ENCODE results near the gene PKNOX2.

The PKNOX2 gene

DNA sequence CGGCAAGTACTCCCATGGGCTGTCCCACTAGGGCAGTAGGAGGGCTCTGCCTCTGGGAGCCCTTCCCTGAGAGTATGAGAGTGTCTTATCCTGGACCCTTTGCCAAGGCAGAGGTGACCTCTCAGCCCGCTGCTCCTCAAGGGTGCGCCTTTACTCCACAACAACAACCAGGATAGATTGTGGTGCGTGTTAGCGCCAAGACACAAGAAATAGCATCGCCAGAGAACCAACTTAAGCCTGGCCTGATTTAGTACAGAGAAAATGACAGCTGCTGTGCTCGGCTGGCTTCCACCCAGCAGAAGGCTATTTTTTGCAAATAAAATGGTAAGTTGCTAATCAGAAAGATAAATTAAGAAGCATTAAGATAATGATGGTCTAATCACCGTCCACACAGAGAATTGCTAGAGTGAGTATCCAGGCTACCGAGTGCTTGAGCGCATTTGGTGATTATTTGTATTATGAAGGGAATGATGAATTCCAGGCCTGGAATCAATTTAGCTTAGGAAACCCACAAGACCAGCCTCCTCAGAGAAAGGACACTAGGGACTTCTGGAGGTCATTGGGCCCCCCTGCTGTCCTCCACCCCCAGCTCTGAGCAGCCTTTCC lies 119.8 kb downstream of the PKNOX2 start:
- no peak for DNase-seq (ENCODE audit: low spot score)

DNA sequence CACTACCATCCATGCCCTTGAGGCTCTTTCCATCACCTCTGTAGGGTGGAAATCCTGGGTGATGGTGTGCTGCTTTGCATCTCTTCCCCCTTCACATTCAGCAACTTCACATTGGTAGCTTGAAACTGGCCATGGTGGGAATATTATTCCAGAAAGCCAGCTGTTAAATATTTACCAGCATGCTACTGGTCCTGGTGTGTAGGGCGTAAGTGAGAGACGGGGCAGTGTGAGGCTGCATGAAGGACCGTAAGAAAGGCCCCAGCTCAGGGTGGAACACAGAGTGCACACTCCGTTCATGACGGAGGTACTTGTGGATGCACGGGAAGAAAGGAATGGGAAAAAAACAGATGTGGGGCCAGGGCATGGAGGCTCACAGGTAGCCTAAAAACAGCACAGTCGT lies 121.3 kb downstream of the PKNOX2 start:
- DNase-seq (ENCODE audit: low spot score), result no peak

- DNase-seq (ENCODE audit: low spot score), result no peak
These were observed 121.9 kb downstream of the PKNOX2 start for GRCh38 chr11:125286486-125286885.

- DNase-seq (ENCODE audit: low spot score), result no peak
These were observed 123.1 kb downstream of the PKNOX2 start for GRCh38 chr11:125287491-125288210.

DNA sequence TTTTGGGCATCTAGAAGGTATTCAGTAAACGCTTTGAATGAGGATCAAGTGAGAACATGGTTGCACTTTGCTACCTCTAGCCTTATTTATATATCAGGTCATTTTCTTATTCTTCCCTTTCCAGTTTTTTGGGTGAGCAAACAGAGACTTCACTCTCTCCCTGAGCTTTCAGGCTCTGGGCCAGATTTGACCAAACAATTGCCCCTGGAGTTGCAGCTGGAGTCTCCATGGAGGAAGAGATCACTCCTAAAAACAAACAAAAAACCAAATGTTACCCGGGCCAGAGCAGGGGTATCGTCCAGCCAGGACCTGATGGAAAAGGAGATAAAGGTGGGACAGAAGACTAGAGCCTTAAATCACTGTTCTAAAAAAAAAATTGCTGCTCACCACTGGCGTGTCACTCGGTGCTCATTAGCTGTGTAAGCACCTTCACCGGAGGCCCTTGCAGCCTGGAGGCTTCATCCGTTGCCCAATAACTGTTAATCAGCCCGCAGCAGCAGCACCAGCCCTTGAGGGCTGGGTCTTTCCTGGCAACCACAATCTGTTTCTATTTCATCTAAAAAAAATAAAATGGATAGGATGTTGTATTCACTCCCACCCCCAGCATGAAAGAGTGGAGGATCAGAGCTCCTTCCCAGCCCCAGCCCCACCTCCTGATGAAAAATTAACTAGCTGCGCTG lies 125.0 kb downstream of the PKNOX2 start:
- DNase-seq (ENCODE audit: low spot score), result no peak

DNA sequence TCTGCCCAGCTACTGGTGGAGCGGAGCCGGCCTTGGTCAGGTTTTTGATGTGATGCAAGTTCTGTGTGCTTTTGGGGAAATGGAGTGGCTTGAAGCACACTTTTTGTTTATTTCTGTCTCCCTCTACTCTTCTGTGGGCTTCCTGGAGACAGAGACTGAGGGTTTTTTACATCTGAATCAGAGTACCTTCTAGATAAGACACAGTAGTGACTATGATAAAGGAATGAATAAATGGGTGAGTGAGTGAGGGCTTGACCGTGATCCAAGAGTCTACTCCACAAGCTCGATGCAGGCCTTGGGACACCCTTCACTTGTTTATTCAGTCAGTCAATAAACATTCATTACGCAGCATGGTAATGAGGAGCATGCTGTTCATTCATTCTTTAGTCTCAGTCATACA lies 125.7 kb downstream of the PKNOX2 start:
- DNase-seq (ENCODE audit: low spot score), result no peak

GRCh38 chr11:125292100-125292499 lies 127.5 kb downstream of the PKNOX2 start:
- DNase-seq (ENCODE audit: low spot score), result no peak

DNA sequence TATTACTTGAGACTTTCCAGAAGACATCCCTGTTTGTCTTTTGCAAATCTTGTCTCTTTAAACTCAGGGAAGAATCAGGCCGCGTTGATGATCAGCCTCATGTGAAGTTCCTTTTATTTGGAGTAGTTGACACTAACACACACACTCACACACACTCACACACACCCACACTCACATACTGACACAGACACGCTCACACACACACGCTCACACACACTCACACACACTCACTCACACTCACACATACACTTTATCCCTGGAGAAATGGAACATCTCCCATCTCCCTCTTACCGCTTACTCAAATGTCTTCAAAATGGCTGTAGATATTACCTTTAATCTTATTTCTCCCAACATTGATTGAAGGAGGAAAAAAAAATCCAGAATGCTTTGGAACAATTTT lies 129.0 kb downstream of the PKNOX2 start:
- DNase-seq (ENCODE audit: low spot score), result no peak

GRCh38 chr11:125295931-125296330 lies 131.4 kb downstream of the PKNOX2 start:
- DNase-seq (ENCODE audit: low spot score), result no peak

DNA sequence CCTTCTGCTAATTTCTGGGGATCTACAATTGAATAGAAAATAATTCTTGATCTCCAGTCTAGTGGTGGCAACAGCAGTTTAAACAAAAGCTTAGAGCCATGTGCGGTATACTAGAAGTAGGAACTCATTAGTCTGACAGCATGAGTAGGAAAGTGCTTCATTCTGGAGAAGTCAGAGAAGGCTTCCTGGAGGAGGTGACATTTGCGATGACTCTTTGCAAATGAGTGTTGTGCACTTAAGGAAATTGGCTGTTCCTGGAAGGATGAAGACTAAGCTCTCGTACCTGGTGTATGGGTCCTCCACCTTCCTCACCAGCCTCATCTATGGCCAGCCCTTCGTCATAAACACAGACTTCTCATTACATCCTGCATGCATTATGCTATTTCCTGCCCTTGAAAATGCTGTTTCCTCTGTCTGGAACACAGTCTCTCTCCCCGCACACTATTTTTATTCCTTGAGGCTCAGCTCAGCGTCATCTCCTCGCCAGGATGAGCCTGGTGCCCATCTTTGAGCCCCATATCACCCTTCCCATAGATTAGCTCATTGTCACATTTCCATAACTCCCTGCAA lies 132.9 kb downstream of the PKNOX2 start:
- no peak for DNase-seq (ENCODE audit: low spot score)

DNA sequence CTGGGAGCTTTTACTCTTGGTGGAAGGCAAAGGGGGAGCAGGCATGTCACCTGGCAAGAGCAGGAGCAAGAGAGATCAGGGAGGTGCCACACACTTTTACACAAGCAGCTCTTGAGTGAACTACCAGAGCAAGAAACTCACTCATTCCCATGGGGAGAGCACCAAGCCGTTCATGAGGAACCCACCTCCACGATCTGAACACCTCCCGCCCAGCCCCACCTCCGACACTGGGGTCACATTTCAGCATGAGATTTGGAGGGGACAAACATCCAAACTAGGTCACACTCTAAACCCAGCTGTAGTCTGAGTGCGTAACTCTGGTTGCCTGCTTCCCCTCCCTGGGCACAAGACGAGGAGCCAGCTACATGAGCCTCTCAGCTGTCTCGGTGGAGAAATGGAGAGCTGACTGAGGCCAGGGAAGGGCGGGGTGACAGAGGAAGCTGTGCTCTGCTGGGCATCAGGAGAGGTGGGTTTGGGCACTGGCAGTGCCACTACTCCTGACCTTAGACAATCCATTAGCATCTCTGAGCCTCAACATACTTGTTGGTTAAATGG lies 134.6 kb downstream of the PKNOX2 start:
- DNase-seq (ENCODE audit: low spot score), result no peak

- no peak for DNase-seq (ENCODE audit: low spot score)
These were observed 135.3 kb downstream of the PKNOX2 start for GRCh38 chr11:125299821-125300220.

GRCh38 chr11:125300791-125301218 lies 136.3 kb downstream of the PKNOX2 start:
- DNase-seq (ENCODE audit: low spot score), result no peak

- DNase-seq (ENCODE audit: low spot score), result no peak
These were observed 136.8 kb downstream of the PKNOX2 start for GRCh38 chr11:125301346-125301745.

DNA sequence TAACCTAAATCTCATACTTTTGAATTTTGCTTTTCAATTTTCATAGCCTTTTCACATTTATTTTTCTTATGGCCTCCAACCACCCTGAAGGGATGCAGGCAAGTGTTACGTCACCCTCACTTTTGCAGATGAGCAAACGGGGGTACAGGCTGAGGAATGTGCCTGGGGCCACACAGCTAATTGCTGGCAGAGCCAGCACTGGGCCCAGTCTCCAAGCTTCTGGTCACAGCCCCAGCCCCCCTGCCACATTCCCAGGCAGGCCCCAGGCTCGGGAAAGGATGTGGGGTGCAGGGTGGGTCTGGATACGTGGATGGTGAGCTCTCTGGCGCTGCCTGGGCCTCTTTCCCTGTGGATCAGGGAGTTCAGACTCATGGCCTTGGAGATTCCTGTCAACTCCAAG lies 138.6 kb downstream of the PKNOX2 start:
- no peak for DNase-seq (ENCODE audit: low spot score)

GRCh38 chr11:125303694-125304093 lies 139.1 kb downstream of the PKNOX2 start:
- DNase-seq (ENCODE audit: low spot score), result no peak

DNA sequence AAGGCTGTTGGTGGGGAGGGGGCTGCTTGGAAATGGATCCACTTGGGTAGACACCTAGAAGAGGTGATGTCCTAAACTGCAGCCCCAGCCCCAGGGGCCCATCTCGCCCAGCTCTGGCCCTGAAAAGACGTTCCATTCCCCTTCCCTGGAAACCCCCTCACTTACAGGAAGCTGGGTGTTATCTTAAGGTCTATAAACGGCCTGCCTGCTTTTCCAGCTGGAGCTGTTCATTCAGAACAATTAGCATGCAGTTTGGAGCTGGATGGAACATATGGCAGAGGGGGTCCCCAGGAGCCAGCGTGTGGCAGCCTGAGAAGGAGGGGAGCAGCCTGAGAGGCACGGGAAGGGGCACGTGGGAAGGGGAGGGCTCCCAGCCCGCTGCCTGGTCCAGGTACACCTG lies 139.6 kb downstream of the PKNOX2 start:
- no peak for DNase-seq (ENCODE audit: low spot score)

- no peak for DNase-seq (ENCODE audit: low spot score)
These were observed 140.3 kb downstream of the PKNOX2 start for GRCh38 chr11:125304876-125305275.

GRCh38 chr11:125305345-125305744 lies 140.8 kb downstream of the PKNOX2 start:
- DNase-seq (ENCODE audit: low spot score), result no peak

- no peak for DNase-seq (ENCODE audit: low spot score)
These were observed 141.9 kb downstream of the PKNOX2 start for GRCh38 chr11:125306476-125306875.

GRCh38 chr11:125308246-125308645 lies 143.7 kb downstream of the PKNOX2 start:
- DNase-seq (ENCODE audit: low spot score), result no peak

DNA sequence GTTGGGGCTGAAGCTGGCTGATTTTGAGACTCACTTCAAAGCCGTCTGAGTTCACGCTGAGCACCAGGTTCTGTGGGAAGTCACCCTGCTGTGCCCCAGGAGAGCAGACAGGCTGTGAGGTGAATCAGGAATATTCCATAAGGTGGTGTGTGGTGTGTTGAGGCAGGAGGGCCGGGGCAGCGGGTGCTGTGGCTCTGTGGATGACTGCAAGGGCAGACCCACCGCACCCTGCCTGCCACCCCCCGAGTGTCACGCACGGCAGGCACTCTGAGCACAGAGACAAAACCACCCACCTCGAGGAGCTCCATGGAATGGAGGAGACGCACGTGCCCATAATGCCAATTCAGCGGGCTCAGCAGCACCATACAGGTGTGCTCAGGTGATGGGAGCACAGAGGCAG lies 147.8 kb downstream of the PKNOX2 start:
- DNase-seq (ENCODE audit: low spot score), result no peak

DNA sequence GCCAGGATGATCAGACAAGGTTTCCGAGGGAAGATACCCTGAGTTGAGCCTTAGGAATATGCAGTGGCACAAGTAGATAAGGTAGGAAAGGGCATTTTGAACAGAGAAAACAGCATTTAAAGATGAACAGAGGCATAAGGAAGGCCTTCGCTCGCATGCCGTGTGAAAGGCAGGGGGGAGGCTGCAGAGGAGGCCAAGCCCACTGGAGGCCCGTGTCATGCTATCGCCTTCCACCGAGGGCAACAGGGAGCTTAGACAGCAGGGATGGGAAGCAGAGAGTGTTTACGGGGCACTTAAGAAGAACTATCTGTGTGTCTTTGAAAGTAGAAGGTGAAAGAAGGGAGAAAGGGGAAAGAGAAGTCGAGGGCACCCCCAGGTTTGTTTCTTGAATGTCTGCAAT lies 148.3 kb downstream of the PKNOX2 start:
- DNase-seq (ENCODE audit: low spot score), result no peak
